ENCODE data around the gene ORAI1. TPM values are rescaled to one million over a fixed set of nuclear protein-coding genes. Genes with fewer than 3 reads are reported as not detected.
A peak's percentile ranks its signal among the peaks of the same experiment; 100 is the strongest.

ORAI1 gene
- total and polyA plus RNA-seq, 2 experiments from 2014 or later, result 41.5 to 72.2 TPM

DNA sequence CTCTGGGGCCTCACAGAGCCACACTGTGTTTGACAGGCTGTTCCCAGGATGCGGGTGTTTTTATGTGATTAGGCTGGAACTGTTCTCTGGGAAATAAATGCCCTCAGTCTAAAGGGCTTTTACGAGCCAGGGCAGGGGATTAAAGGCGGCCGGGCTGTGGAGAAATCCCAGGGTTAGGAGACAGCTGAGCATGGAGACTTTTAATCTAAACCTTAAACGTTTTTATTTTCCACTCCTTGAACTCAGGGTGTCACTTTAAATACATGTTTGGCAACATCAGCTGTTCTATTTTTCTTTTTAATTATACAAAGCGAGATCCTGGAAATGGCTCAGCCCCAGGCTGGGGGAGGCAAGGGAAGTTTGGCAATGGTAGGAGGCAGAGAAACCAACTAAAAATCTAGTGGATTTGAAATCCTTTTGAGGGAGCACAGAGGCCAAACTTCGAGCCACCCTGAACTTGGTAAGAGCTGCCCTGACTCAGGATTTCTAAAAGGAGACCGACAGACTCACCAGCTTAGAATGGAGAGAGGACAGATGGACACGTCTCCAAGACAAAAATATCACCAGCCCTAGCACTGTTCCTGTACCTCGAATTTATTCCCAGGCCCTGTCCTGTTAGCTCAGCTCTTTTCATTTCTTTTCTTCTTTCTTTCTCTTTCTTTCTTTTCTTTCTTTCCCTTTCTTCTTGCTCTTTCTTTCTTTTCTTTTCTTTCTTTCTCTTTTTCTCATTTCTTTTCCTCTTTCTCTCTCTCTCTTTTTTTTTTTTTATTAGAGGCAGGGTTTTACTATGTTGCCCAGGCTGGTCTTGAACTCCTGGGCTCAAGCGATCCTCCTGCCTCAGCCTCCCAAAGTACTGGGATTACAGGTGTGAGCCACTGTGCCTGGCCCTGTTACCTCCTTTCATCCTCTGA is 15.8 kb upstream of the ORAI1 start:
- TF ChIP-seq, protein P1, sequence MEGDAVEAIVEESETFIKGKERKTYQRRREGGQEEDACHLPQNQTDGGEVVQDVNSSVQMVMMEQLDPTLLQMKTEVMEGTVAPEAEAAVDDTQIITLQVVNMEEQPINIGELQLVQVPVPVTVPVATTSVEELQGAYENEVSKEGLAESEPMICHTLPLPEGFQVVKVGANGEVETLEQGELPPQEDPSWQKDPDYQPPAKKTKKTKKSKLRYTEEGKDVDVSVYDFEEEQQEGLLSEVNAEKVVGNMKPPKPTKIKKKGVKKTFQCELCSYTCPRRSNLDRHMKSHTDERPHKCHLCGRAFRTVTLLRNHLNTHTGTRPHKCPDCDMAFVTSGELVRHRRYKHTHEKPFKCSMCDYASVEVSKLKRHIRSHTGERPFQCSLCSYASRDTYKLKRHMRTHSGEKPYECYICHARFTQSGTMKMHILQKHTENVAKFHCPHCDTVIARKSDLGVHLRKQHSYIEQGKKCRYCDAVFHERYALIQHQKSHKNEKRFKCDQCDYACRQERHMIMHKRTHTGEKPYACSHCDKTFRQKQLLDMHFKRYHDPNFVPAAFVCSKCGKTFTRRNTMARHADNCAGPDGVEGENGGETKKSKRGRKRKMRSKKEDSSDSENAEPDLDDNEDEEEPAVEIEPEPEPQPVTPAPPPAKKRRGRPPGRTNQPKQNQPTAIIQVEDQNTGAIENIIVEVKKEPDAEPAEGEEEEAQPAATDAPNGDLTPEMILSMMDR (IDR thresholded peaks at IDR 0.05; ENCODE audit: low read depth, low read length), result no peak
- Histone ChIP-seq H3K4me3 (no peak overlapping the region), H3K9me3 (ENCODE audit: low read depth) (no peaks in the 10 kb centered on the region), H3K4me1 (ENCODE audit: low read depth) (peaks cover 4% of the 10 kb centered on the region), H3K27ac (peak overlapping the region; percentile 78), H3K27me3 (no peaks in the 10 kb centered on the region), H3K36me3 (no peaks in the 10 kb centered on the region)
- DNase-seq (ENCODE audit: low read depth in 1 of 2, low spot score in 1 of 2), result peak in 1 of 2 donors; percentile 58

DNA sequence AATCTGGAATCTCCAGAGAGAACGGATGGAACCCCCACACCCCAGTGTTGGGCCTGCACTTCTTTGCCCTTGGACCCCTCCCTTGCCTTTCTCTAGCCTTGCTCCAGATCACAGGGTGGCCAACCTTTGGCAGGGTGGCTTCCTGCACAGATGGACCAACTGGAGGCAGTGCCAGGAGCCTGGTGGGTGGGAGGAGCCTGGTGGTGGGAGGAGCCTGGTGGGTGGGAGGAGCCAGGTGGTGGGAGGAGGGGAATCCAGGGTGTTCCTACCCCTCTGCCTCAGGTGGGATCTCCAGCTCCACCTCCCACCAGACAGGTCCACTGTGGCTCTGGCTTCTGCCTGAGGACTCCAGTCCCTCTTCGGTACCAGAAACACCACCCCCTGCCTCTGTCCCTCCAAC is 15.0 kb upstream of the ORAI1 start:
- H3K27me3 ChIP-seq, result no peaks in the 10 kb centered on the region
- no peak overlapping the region for H3K27ac ChIP-seq

DNA sequence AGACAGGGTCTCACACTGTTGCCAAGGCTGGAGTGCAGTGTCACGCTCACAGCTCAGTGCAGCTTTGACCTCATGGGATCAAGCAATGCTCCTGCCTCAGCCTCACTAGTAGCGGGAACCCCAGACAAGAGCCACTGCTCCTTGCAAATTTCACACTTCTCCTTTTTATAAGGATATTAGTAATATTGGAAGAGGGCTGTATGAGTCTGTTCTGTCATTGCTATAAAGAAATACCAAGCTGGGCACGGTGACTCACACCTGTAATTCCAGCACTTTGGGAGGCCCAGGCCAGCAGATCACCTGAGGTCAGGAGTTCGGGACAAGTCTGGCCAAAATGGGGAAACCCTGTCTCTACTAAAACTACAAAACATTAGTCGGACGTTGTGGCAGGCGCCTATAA is 12.9 kb upstream of the ORAI1 start:
- Histone ChIP-seq H3K36me3 (no peaks in the 10 kb centered on the region), H3K27me3 (no peaks in the 10 kb centered on the region), H3K4me1 (ENCODE audit: low read depth) (peaks cover 4% of the 10 kb centered on the region), H3K4me3 (no peak overlapping the region), H3K27ac (no peak overlapping the region), H3K9me3 (ENCODE audit: low read depth) (no peaks in the 10 kb centered on the region)
- DNase-seq (ENCODE audit: low read depth in 1 of 2, low spot score in 1 of 2), result no peak
- TF ChIP-seq, protein P1 (IDR thresholded peaks at IDR 0.05; ENCODE audit: low read depth, low read length), result no peak

More for the DNA sequence above, 15.0 kb upstream of the ORAI1 start:
- TF ChIP-seq, protein P1 (IDR thresholded peaks at IDR 0.05; ENCODE audit: low read depth, low read length), result no peak
- no peaks in the 10 kb centered on the region for H3K36me3 ChIP-seq
- no peak overlapping the region for H3K4me3 ChIP-seq
- no peak for DNase-seq (ENCODE audit: low read depth in 1 of 2, low spot score in 1 of 2)
- peaks cover 4% of the 10 kb centered on the region for H3K4me1 ChIP-seq (ENCODE audit: low read depth)
- no peaks in the 10 kb centered on the region for H3K9me3 ChIP-seq (ENCODE audit: low read depth)

DNA sequence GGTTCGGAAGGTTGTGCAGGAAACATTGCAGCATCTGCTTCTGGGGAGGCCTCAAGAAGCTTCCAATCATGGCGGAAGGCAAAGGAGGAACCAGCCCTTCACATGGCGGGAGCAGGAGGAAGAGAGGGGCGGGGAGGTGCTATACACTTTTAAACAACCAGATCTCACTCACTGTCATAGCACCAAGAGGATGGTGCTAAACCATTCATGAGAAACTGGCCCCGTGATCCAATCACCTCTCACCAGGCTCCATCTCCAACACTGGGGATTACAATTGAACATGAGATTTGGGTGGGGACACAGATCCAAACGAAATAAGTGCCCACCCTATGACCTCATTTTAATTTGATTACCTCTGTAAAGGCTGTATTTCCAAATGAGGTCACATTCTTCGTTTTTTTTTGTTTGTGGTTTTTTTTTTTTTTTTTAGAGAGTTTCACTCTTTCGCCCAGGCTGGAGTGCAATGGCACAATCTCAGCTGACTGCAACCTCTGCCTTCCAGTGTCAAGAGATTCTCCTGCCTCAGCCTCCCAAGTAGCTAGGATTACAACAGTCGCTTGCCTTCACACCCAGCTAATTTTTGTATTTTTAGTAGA is 11.4 kb upstream of the ORAI1 start:
- no peak overlapping the region for H3K4me3 ChIP-seq

DNA sequence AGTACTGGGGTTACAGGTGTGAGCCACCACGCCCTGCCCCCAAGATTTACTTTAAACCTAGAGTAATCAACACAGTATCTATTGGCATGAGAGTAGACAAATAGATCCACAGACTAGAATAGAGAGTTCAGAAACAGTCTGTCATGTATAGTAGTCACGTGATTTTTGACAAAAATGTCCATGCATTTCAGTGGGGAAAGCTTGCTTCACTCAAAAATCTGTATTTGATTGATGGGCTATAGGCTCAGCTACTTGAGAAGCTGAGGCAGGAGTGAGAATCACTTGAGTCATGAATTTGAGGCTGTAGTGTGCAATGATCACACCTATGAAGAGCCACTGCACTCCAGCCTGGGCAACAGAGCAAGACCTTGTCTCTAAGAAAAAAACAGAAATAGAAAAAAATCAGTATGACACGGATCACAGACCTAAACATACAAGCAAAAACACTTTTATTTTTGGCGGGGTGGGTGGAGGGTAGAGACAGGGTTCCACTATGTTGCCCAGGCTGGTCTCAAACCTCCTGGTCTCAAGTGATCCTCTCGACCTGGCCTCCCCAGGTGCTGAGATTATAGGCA is 7.6 kb upstream of the ORAI1 start:
- Histone ChIP-seq H3K4me3 (no peak overlapping the region), H3K27ac (no peak overlapping the region), H3K4me1 (ENCODE audit: low read depth) (no peaks in the 10 kb centered on the region), H3K27me3 (no peaks in the 10 kb centered on the region), H3K36me3 (no peaks in the 10 kb centered on the region), H3K9me3 (ENCODE audit: low read depth) (no peaks in the 10 kb centered on the region)
- DNase-seq (ENCODE audit: low read depth in 1 of 2, low spot score in 1 of 2), result no peak
- TF ChIP-seq, protein P1 (IDR thresholded peaks at IDR 0.05; ENCODE audit: low read depth, low read length), result no peak

More for the DNA sequence above, 11.4 kb upstream of the ORAI1 start:
- Histone ChIP-seq H3K27ac (no peak overlapping the region), H3K4me1 (ENCODE audit: low read depth) (peaks cover 4% of the 10 kb centered on the region), H3K27me3 (no peaks in the 10 kb centered on the region), H3K36me3 (no peaks in the 10 kb centered on the region), H3K9me3 (ENCODE audit: low read depth) (no peaks in the 10 kb centered on the region)
- DNase-seq (ENCODE audit: low read depth in 1 of 2, low spot score in 1 of 2), result no peak
- TF ChIP-seq, protein P1 (IDR thresholded peaks at IDR 0.05; ENCODE audit: low read depth, low read length), result no peak
